ENCODE results near the gene IFIT1.

DNA sequence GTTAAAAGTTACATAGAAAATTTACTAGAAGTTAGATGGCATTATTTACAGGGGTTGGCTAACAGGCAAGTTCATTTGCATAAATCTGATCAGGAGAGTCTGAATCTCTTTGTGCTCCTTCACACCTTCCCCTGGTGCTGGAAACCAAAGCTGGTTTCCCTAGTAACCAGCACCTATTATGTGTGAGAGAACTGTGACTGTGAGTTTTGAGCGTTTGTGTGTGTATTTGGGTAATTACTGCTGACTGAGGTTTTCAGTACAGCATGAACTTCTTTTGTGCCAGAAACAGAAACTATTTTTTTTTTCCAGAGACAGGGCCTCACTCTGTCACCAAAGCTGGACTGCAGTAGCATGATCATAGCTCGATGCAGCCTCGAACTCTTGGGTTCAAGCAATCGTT lies 24.9 kb upstream of the IFIT1 start:
- no peak for TF ChIP-seq EZH2 (IDR thresholded peaks at IDR 0.05; ENCODE audit: low read depth)
- TF ChIP-seq, protein P1, sequence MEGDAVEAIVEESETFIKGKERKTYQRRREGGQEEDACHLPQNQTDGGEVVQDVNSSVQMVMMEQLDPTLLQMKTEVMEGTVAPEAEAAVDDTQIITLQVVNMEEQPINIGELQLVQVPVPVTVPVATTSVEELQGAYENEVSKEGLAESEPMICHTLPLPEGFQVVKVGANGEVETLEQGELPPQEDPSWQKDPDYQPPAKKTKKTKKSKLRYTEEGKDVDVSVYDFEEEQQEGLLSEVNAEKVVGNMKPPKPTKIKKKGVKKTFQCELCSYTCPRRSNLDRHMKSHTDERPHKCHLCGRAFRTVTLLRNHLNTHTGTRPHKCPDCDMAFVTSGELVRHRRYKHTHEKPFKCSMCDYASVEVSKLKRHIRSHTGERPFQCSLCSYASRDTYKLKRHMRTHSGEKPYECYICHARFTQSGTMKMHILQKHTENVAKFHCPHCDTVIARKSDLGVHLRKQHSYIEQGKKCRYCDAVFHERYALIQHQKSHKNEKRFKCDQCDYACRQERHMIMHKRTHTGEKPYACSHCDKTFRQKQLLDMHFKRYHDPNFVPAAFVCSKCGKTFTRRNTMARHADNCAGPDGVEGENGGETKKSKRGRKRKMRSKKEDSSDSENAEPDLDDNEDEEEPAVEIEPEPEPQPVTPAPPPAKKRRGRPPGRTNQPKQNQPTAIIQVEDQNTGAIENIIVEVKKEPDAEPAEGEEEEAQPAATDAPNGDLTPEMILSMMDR (conservative IDR thresholded peaks at IDR 0.05), result no peak

Data from PC-9 (cell line).